KG1 (cell line): ENCODE results near the gene LYG2.
"Not testable (repeated sequence)": the region's sequence is repeated elsewhere in the genome, so short reads cannot be mapped to it uniquely, and the experiment has no call there.

Experiments
- DNase-seq: peaks from one replicate; lab custom pipeline; 2025; lab: John Stamatoyannopoulos, UW

The LYG2 gene

GRCh38 chr2:99201959-99202678, 53.3 kb downstream of the LYG2 start:
- DNase-seq: no peak

DNA sequence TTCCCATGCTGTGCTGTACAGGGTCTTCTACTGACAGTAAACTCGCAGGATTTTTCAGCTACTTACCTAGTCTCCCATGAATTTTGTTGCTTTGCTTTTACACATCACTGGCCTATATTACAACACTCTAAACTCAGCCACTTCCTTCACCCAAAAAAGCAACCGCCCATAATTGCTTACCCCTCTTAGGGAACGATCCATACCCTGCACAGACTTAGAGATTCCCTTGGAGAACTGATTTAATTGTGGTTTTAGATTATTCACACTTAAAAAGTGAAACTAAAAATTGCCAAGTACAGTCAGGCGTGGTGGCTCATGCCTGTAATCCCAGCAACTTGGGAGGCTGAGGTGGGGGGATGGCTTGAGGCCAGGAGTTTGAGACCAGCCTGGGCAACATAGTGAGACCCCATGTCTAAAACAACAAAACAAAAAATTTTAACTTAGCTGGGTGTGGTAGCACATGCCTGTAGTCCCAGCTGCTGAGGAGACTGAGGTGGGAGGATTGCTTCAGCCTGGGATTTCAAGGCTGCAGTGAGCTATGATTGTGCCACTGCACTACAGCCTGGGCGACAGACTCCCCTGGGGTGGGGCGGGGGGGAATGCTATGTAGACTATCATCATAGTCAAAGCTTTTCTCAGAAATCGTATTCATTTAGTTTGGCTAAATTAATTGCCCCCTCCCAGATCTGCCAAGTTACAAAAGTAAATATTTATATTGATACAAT, 55.2 kb downstream of the LYG2 start:
- no peak for DNase-seq

- DNase-seq: no peak
Measured at GRCh38 chr2:99198103-99198841, 57.2 kb downstream of the LYG2 start.

DNA sequence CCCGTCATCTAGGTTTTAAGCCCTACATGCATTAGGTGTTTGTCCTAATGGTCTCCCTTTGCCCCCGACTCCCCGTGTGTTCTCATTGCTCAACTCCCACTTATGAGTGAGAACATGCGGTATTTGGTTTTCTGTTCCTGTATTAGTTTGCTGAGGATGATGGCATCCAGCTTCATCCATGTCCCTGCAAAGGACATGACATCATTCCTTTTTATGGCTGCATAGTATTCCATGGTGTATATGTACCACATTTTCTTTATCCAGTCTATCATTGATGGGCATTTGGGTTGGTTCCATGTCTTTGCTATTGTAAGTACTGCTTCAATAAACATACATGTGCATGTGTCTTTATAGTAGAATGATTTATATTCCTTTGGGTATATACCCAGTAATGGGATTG, 63.1 kb downstream of the LYG2 start:
- not testable (repeated sequence) for DNase-seq
